ENCODE results near the gene RAB11FIP4. TPM values are rescaled to one million over a fixed set of nuclear protein-coding genes. Genes with fewer than 3 reads are reported as not detected.
"Not testable (repeated sequence)": the region's sequence is repeated elsewhere in the genome, so short reads cannot be mapped to it uniquely, and the experiment has no call there.

Gene RAB11FIP4
- total RNA-seq, 1 experiment from 2014 or later, result 2.8 TPM

GRCh38 chr17:31439716-31440115, 48.2 kb downstream of the RAB11FIP4 start:
- POLR2A ChIA-PET, result interaction anchor here (1.0 kb wide), 1 partner anchor 403 kb away, joined by 3 read pairs; no protein-coding TSS in a partner anchor
- H3K27ac Mint-ChIP-seq (ENCODE audit: low read depth, unreplicated experiment), result no peak overlapping the region
- no peak for DNase-seq (ENCODE audit: unreplicated experiment)
- peaks cover 23% of the 10 kb centered on the region for H3K27me3 Mint-ChIP-seq (ENCODE audit: insufficient read depth, unreplicated experiment)
- TF ChIP-seq, protein P1, sequence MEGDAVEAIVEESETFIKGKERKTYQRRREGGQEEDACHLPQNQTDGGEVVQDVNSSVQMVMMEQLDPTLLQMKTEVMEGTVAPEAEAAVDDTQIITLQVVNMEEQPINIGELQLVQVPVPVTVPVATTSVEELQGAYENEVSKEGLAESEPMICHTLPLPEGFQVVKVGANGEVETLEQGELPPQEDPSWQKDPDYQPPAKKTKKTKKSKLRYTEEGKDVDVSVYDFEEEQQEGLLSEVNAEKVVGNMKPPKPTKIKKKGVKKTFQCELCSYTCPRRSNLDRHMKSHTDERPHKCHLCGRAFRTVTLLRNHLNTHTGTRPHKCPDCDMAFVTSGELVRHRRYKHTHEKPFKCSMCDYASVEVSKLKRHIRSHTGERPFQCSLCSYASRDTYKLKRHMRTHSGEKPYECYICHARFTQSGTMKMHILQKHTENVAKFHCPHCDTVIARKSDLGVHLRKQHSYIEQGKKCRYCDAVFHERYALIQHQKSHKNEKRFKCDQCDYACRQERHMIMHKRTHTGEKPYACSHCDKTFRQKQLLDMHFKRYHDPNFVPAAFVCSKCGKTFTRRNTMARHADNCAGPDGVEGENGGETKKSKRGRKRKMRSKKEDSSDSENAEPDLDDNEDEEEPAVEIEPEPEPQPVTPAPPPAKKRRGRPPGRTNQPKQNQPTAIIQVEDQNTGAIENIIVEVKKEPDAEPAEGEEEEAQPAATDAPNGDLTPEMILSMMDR (IDR thresholded peaks at IDR 0.05; ENCODE audit: unreplicated experiment), result no peak
- no peaks in the 10 kb centered on the region for H3K4me1 Mint-ChIP-seq (ENCODE audit: insufficient read depth, unreplicated experiment)
- H3K9me3 Mint-ChIP-seq (ENCODE audit: unreplicated experiment), result no peaks in the 10 kb centered on the region
- no peak overlapping the region for H3K4me3 Mint-ChIP-seq (ENCODE audit: unreplicated experiment)
- BruUV-seq (replicated peaks), result no TSS peak
- CTCF ChIA-PET, result interaction anchor here (0.8 to 3.6 kb wide), 4 partner anchors 62 to 117 kb away, joined by 3 to 84 read pairs (median 4); no protein-coding TSS in a partner anchor
- intact Hi-C loops (cut with micrococcal nuclease), result loop anchor here (5.0 kb wide), 1 partner anchor 463 kb away; the partner anchor contains the start of gene UTP6
- no peaks in the 10 kb centered on the region for H3K36me3 Mint-ChIP-seq (ENCODE audit: insufficient read depth, unreplicated experiment)

DNA sequence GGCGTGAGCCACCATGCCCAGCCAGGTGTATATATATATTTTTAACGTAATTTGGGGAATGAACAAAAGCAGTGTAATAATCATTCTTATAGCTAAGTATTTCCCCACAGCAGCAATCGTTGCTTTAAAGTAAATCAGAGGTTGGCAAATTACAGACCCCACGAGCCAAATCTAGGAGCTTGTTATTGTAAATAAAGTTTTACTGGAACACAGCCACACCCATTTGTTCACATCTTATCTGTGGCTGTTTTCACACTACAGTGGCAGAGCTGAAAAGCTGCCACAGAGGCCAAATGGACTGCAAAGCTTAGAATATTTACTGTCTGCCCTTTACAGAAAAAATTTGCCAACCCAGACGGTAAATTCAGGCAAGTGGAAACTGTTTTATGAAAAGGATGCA, 50.8 kb downstream of the RAB11FIP4 start:
- TF ChIP-seq, protein P1 (IDR thresholded peaks at IDR 0.05; ENCODE audit: unreplicated experiment), result no peak
- H3K4me3 Mint-ChIP-seq (ENCODE audit: unreplicated experiment), result no peak overlapping the region
- no TSS peak for BruUV-seq (replicated peaks)
- intact Hi-C loops (cut with micrococcal nuclease), result no loop called here
- H3K36me3 Mint-ChIP-seq (ENCODE audit: insufficient read depth, unreplicated experiment), result peaks cover 5% of the 10 kb centered on the region
- CTCF ChIA-PET, result interaction anchor here (0.6 to 2.6 kb wide), 3 partner anchors 39 to 400 kb away, joined by 3 to 8 read pairs (median 5); no protein-coding TSS in a partner anchor
- no peaks in the 10 kb centered on the region for H3K9me3 Mint-ChIP-seq (ENCODE audit: unreplicated experiment)
- no peak overlapping the region for H3K27ac Mint-ChIP-seq (ENCODE audit: low read depth, unreplicated experiment)
- H3K27me3 Mint-ChIP-seq (ENCODE audit: insufficient read depth, unreplicated experiment), result peaks cover 21% of the 10 kb centered on the region
- no peak for DNase-seq (ENCODE audit: unreplicated experiment)
- H3K4me1 Mint-ChIP-seq (ENCODE audit: insufficient read depth, unreplicated experiment), result no peaks in the 10 kb centered on the region
- POLR2A ChIA-PET, result no interaction called here

DNA sequence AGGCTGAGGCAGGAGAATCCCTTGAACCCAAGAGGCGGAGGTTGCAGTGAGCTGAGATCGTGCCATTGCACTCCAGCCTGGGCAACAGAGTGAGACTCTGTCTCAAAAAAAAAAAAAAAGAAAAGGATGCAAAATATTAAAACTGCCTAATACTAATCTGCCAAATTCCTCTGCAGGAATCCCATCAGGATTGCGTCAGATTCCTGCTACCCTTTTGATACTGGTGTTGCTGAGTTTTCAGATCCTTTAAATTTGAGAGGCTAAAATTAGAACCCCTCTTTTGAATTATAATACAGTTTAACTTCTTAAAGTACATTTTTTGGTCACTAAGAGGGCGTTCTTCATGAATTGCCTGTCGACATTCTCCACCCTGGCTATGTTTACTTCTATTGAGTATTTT, 51.4 kb downstream of the RAB11FIP4 start:
- H3K4me1 Mint-ChIP-seq (ENCODE audit: insufficient read depth, unreplicated experiment), result not testable (repeated sequence)

GRCh38 chr17:31443386-31443785, 51.9 kb downstream of the RAB11FIP4 start:
- DNase-seq (ENCODE audit: unreplicated experiment), result no peak
- peaks cover 5% of the 10 kb centered on the region for H3K36me3 Mint-ChIP-seq (ENCODE audit: insufficient read depth, unreplicated experiment)
- intact Hi-C loops (cut with micrococcal nuclease), result no loop called here
- H3K27ac Mint-ChIP-seq (ENCODE audit: low read depth, unreplicated experiment), result no peak overlapping the region
- H3K9me3 Mint-ChIP-seq (ENCODE audit: unreplicated experiment), result no peaks in the 10 kb centered on the region
- BruUV-seq (replicated peaks), result no TSS peak
- H3K4me1 Mint-ChIP-seq (ENCODE audit: insufficient read depth, unreplicated experiment), result no peaks in the 10 kb centered on the region
- TF ChIP-seq, protein P1 (IDR thresholded peaks at IDR 0.05; ENCODE audit: unreplicated experiment), result no peak
- H3K27me3 Mint-ChIP-seq (ENCODE audit: insufficient read depth, unreplicated experiment), result peaks cover 16% of the 10 kb centered on the region
- no peak overlapping the region for H3K4me3 Mint-ChIP-seq (ENCODE audit: unreplicated experiment)
- ChIA-PET POLR2A (interaction anchor here (0.7 kb wide), 1 partner anchor 71 kb away, joined by 3 read pairs; no protein-coding TSS in a partner anchor), CTCF (interaction anchor here (0.6 to 2.6 kb wide), 4 partner anchors 81 to 403 kb away, joined by 3 to 8 read pairs (median 4); no protein-coding TSS in a partner anchor)

More for the DNA sequence above, 51.4 kb downstream of the RAB11FIP4 start:
- H3K36me3 Mint-ChIP-seq (ENCODE audit: insufficient read depth, unreplicated experiment); H3K4me3 Mint-ChIP-seq (ENCODE audit: unreplicated experiment); intact Hi-C loops (cut with micrococcal nuclease); BruUV-seq (replicated peaks); POLR2A ChIA-PET; DNase-seq (ENCODE audit: unreplicated experiment); H3K9me3 Mint-ChIP-seq (ENCODE audit: unreplicated experiment); H3K27ac Mint-ChIP-seq (ENCODE audit: low read depth, unreplicated experiment): not testable (repeated sequence)
- CTCF ChIA-PET, result interaction anchor here (0.6 to 2.6 kb wide), 3 partner anchors 39 to 399 kb away, joined by 3 to 8 read pairs (median 5); no protein-coding TSS in a partner anchor
- H3K27me3 Mint-ChIP-seq (ENCODE audit: insufficient read depth, unreplicated experiment), result peaks cover 21% of the 10 kb centered on the region

Measured in MCF 10A (cell line).